H1 (cell line): ENCODE results near the gene MAP4K1. TPM values are rescaled to one million over a fixed set of nuclear protein-coding genes. Genes with fewer than 3 reads are reported as not detected.

Experiments used
- CTCF ChIA-PET: fragments of 300-600 bp; sonication (Branson Sonifier 250); formaldehyde crosslinking; loops from one replicate; lab custom pipeline; 2021; ENCODE audit not compliant: partially characterized antibody; lab: Charles Lee
- POLR2A ChIA-PET: fragments of 300-600 bp; sonication (Branson Sonifier 250); formaldehyde crosslinking; loops from one replicate; lab custom pipeline; 2021; ENCODE audit warnings: inconsistent platforms; ENCODE audit not compliant: partially characterized antibody; lab: Charles Lee
- DNase-seq, 2 experiments: peaks; one replicate each; pipeline versions ENCODE4 v3.0.0 to v3.0.0-alpha.2; 2010 to 2022; ENCODE audit warnings: low spot score in 2 of 2, low read depth in 1 of 2, mixed read lengths in 1 of 2
- FAIRE-seq: peaks from 2 replicates; lab custom pipeline; 2011; peaks lifted over from hg19 to GRCh38; lab: Jason Lieb, UNC
- H2AFZ ChIP-seq: 2 replicates; pipeline ENCODE4 v1.8.1; 2012; ENCODE audit warnings: low read length, inconsistent platforms
- H2AK5ac ChIP-seq: 2 replicates; pipeline ENCODE4 v1.6.1; 2013; ENCODE audit warnings: low read depth, low read length
- H2BK120ac ChIP-seq: replicated peaks from 2 replicates; pipeline ENCODE3; 2013; ENCODE audit warnings: low read depth, low read length, inconsistent platforms
- H2BK12ac ChIP-seq: 2 replicates; pipeline ENCODE4 v1.6.1; 2013; ENCODE audit warnings: low read depth, low read length
- H2BK15ac ChIP-seq: 2 replicates; pipeline ENCODE4 v1.6.1; 2013; ENCODE audit warnings: low read length
- H2BK20ac ChIP-seq: 2 replicates; pipeline ENCODE4 v1.6.1; 2013; ENCODE audit warnings: low read length
- H2BK5ac ChIP-seq: 2 replicates; pipeline ENCODE4 v1.6.1; 2013; ENCODE audit warnings: low read depth, low read length
- H3K14ac ChIP-seq: 2 replicates; pipeline ENCODE4 v1.6.1; 2013; ENCODE audit warnings: inconsistent platforms; ENCODE audit not compliant: insufficient read length
- H3K18ac ChIP-seq: 2 replicates; pipeline ENCODE4 v1.6.1; 2013; ENCODE audit warnings: low read length; ENCODE audit errors: extremely low read depth
- H3K23ac ChIP-seq: 2 replicates; pipeline ENCODE4 v1.6.1; 2013; ENCODE audit warnings: inconsistent platforms; ENCODE audit not compliant: insufficient read length
- H3K23me2 ChIP-seq: 2 replicates; pipeline ENCODE4 v1.6.1; 2013; ENCODE audit warnings: low read depth, low read length
- H3K27ac ChIP-seq: 2 replicates; pipeline ENCODE4 v1.6.1; 2011; ENCODE audit warnings: low read depth, low read length, inconsistent platforms
- H3K27me3 ChIP-seq, 4 experiments: replicated peaks in 1 of 4; 1 replicate in 1 of 4; 2 replicates in 3 of 4; pipeline versions ENCODE4 v1.6.1 to v1.8.1; 2011 to 2013; ENCODE audit warnings: low read length in 3 of 4, mild to moderate bottlenecking in 3 of 4, inconsistent platforms in 2 of 4, mixed read lengths in 2 of 4, moderate library complexity in 1 of 4; ENCODE audit not compliant: control insufficient read depth in 3 of 4, insufficient read depth in 3 of 4; ENCODE audit errors: extremely low read depth in 1 of 4
- H3K36me3 ChIP-seq, 4 experiments: 2 replicates each; pipeline versions ENCODE4 v1.6.1 to v1.8.1; 2011 to 2013; ENCODE audit warnings: mild to moderate bottlenecking in 4 of 4, low read length in 3 of 4, moderate library complexity in 2 of 4, control low read depth in 1 of 4, inconsistent platforms in 1 of 4; ENCODE audit not compliant: insufficient read depth in 4 of 4, control insufficient read depth in 2 of 4
- H3K4ac ChIP-seq: replicated peaks from 2 replicates; pipeline ENCODE3; 2013; ENCODE audit warnings: low read length, low read depth, mixed read lengths, inconsistent platforms; ENCODE audit not compliant: insufficient read length
- H3K4me1 ChIP-seq, 4 experiments: replicated peaks in 1 of 4; 1 replicate in 1 of 4; 2 replicates in 3 of 4; pipeline versions ENCODE4 v1.6.1 to v1.8.1; 2011 to 2013; ENCODE audit warnings: low read length in 3 of 4, inconsistent platforms in 2 of 4, mixed read lengths in 1 of 4; ENCODE audit not compliant: insufficient read depth in 4 of 4, control insufficient read depth in 3 of 4
- H3K4me2 ChIP-seq, 2 experiments: 2 replicates each; pipeline versions ENCODE4 v1.6.1 to v1.8.1; 2011 to 2013; ENCODE audit warnings: low read depth in 2 of 2, low read length in 2 of 2, control low read depth in 1 of 2, inconsistent platforms in 1 of 2, mild to moderate bottlenecking in 1 of 2; ENCODE audit not compliant: insufficient read depth in 1 of 2
- H3K4me3 ChIP-seq, 4 experiments: fragments of 200-600, 300-600 bp in 1 of 4; sonication (generic), shearing (Covaris generic), sonication (Bioruptor Twin) in 1 of 4; 2 replicates each; pipeline versions ENCODE4 v1.5.1 to v1.8.1; 2011 to 2016; ENCODE audit warnings: low read length in 4 of 4, low read depth in 3 of 4, control low read depth in 2 of 4, inconsistent platforms in 2 of 4, mild to moderate bottlenecking in 2 of 4, mixed read lengths in 1 of 4, moderate library complexity in 1 of 4; ENCODE audit not compliant: insufficient read depth in 2 of 4; ENCODE audit errors: extremely low read depth in 1 of 4
- H3K56ac ChIP-seq: replicated peaks from 2 replicates; pipeline ENCODE3; 2013; ENCODE audit warnings: low read depth, mild to moderate bottlenecking, mixed read lengths, low read length, inconsistent platforms; ENCODE audit not compliant: insufficient read length
- H3K79me1 ChIP-seq: 2 replicates; pipeline ENCODE4 v1.6.1; 2013; ENCODE audit warnings: low read depth, low read length, control low read depth
- H3K79me2 ChIP-seq, 2 experiments: 2 replicates each; pipeline versions ENCODE4 v1.6.1 to v1.8.1; 2012 to 2013; ENCODE audit warnings: low read length in 2 of 2, mild to moderate bottlenecking in 2 of 2, inconsistent platforms in 1 of 2; ENCODE audit not compliant: insufficient read depth in 2 of 2, control insufficient read depth in 1 of 2
- H3K9ac ChIP-seq, 4 experiments: replicated peaks in 1 of 4; 1 replicate in 1 of 4; 2 replicates in 3 of 4; pipeline versions ENCODE4 v1.6.1 to v1.8.1; 2011 to 2013; ENCODE audit warnings: low read depth in 3 of 4, low read length in 3 of 4, control low read depth in 2 of 4, mild to moderate bottlenecking in 2 of 4, moderate library complexity in 2 of 4, inconsistent platforms in 1 of 4; ENCODE audit errors: extremely low read depth in 1 of 4
- H3K9me3 ChIP-seq, 2 experiments: 2 replicates each; pipeline versions ENCODE4 v1.6.1 to v1.8.1; 2012 to 2013; ENCODE audit warnings: mild to moderate bottlenecking in 2 of 2, moderate library complexity in 2 of 2, control low read depth in 1 of 2, inconsistent platforms in 1 of 2, low read depth in 1 of 2, low read length in 1 of 2, mixed read lengths in 1 of 2; ENCODE audit not compliant: insufficient read depth in 2 of 2
- H4K20me1 ChIP-seq, 2 experiments: replicated peaks in 1 of 2; 2 replicates each; pipeline versions ENCODE3 to v1.8.1; 2011 to 2013; ENCODE audit warnings: inconsistent platforms in 2 of 2, low read length in 2 of 2, mild to moderate bottlenecking in 1 of 2; ENCODE audit not compliant: insufficient read depth in 2 of 2, control insufficient read depth in 1 of 2
- H4K5ac ChIP-seq: 2 replicates; pipeline ENCODE4 v1.6.1; 2013; ENCODE audit warnings: low read length, low read depth, mixed read lengths, inconsistent platforms; ENCODE audit not compliant: insufficient read length
- H4K8ac ChIP-seq: 2 replicates; pipeline ENCODE4 v1.8.0; 2013; ENCODE audit warnings: mild to moderate bottlenecking, moderate library complexity, low read length, inconsistent platforms; ENCODE audit not compliant: insufficient read depth; ENCODE audit errors: extremely low read depth
- H4K91ac ChIP-seq: replicated peaks from 2 replicates; pipeline ENCODE3; 2013; ENCODE audit warnings: low read length, mixed read lengths, inconsistent platforms; ENCODE audit not compliant: insufficient read length
- CBX5 ChIP-seq: fragments of 300-800, 300-1000 bp; sonication (generic); IDR thresholded peaks from 2 replicates; pipeline ENCODE4 v1.7.1; 2016; ENCODE audit warnings: antibody characterized with exemption, low read length, low read depth
- CBX8 ChIP-seq: fragments of 300-800, 300-1000 bp; sonication (generic); IDR thresholded peaks from 2 replicates; pipeline ENCODE4 v1.7.1; 2016; ENCODE audit warnings: low read depth, low read length, borderline replicate concordance
- EGR1 ChIP-seq: IDR thresholded peaks from 2 replicates; pipeline ENCODE4 v1.6.1; 2011; ENCODE audit warnings: low read depth, low read length, borderline replicate concordance
- POLR2AphosphoS5 ChIP-seq: IDR thresholded peaks from 2 replicates; pipeline ENCODE4 v1.6.1; 2011; ENCODE audit warnings: low read depth, low read length
- SIN3A ChIP-seq, 2 experiments: IDR thresholded peaks in 1 of 2; conservative IDR thresholded peaks in 1 of 2; 2 replicates each; pipeline ENCODE4 v1.6.1; 2011 to 2012; ENCODE audit warnings: low read length in 2 of 2, improper control_type of control experiment in 1 of 2, low read depth in 1 of 2, mild to moderate bottlenecking in 1 of 2
- SP1 ChIP-seq: IDR thresholded peaks from 2 replicates; pipeline ENCODE4 v1.6.1; 2011; ENCODE audit warnings: low read depth, low read length
- TAF1 ChIP-seq: IDR thresholded peaks from 2 replicates; pipeline ENCODE4 v1.6.1; 2011; ENCODE audit warnings: mild to moderate bottlenecking, low read depth, low read length
- TBP ChIP-seq: IDR thresholded peaks from 2 replicates; pipeline ENCODE4 v1.6.1; 2011; ENCODE audit warnings: low read depth, low read length, improper control_type of control experiment
- TEAD4 ChIP-seq: IDR thresholded peaks from 2 replicates; pipeline ENCODE4 v1.6.1; 2012; ENCODE audit warnings: low read depth, low read length, inconsistent platforms, mixed read lengths
- WGBS, 2 experiments: shearing (Covaris generic) in 1 of 2; methylation state at CpG; one replicate each; pipeline versions ENCODE4 v1.1.6 to v1.1.7; 2013 to 2015; ENCODE audit warnings: low lambda C conversion rate in 2 of 2, mixed read lengths in 2 of 2, inconsistent platforms in 1 of 2, low coverage in 1 of 2, missing lambda C conversion rate in 1 of 2; ENCODE audit not compliant: insufficient replicate concordance in 2 of 2, insufficient coverage in 1 of 2, insufficient read length in 1 of 2; ENCODE audit errors: extremely low coverage in 1 of 2, missing lambda C conversion rate in 1 of 2; 5-methylcytosine and 5-hydroxymethylcytosine counted together
- polyA plus RNA-seq, 7 experiments: library from polyadenylated mRNA; depleted of rRNA in 3 of 7; stranded (reverse) in 5 of 7; unstranded in 2 of 7; fragments of >200 nt in 5 of 7; fragments of 200-250 nt in 2 of 7; gene quantifications; 1 replicate in 5 of 7; 2 replicates in 1 of 7; 4 replicates in 1 of 7; pipeline versions ENCODE4 v1.2.1 to v1.2.3, GENCODE V29; 2011 to 2013; ENCODE audit warnings: missing spikeins in 2 of 7, mixed read lengths in 2 of 7
- total RNA-seq: library from RNA; stranded (reverse); fragmentation: NEBNext Ultra II Directional; extraction: Animal tissue kit (Norgen Biotek cat#: 25700); gene quantifications from 2 replicates; pipeline ENCODE4 v1.2.1, GENCODE V29; 2021

The MAP4K1 gene
- total and polyA plus RNA-seq, 2 of the 8 experiments (the other 6 are each of a cell fraction or from before 2014, with no cell fraction given) = 9.0 to 10.4 TPM

- Histone ChIP-seq H3K18ac (peak overlapping the region; percentile 88), H2AK5ac (peak overlapping the region; percentile 55), H2BK15ac (0 out of 2 replicates have a peak overlapping the region, but pooled peaks have one; percentile 82), H3K4me1 (peaks cover 37 to 69% (median 53%) of the 10 kb centered on the region in 4 experiments), H2BK5ac (peak overlapping the region; percentile 96), H2AFZ (no peak overlapping the region), H2BK12ac (peak overlapping the region; percentile 82), H3K23ac (no peak overlapping the region), H3K56ac (no peak overlapping the region), H3K9me3 (no peaks in the 10 kb centered on the region), H3K79me1 (peaks cover 35% of the 10 kb centered on the region), H3K9ac (0 out of 7 replicates have a peak overlapping the region, but pooled peaks of 1 of the 4 experiments have one; percentile 62), H2BK120ac (no peak overlapping the region), H3K36me3 (peaks cover 0 to 5% (median 0%) of the 10 kb centered on the region in 4 experiments; a peak in 1 of 8 replicates), H4K5ac (no peak overlapping the region), H4K91ac (peak overlapping the region; percentile 31), H3K4me2 (peak overlapping the region; percentile 59 to 61; a peak in 3 of 4 replicates), H3K14ac (no peak overlapping the region), H3K4me3 (no peak overlapping the region), H4K20me1 (peaks cover 6 to 37% of the 10 kb centered on the region in 2 experiments), H3K79me2 (peaks cover 18 to 91% of the 10 kb centered on the region in 2 experiments), H2BK20ac (peak overlapping the region; percentile 24), H3K23me2 (no peaks in the 10 kb centered on the region; the same call in 1 of the 2 replicates), H3K27ac (peak overlapping the region; percentile 84; the same call in 1 of the 2 replicates), H3K4ac (no peak overlapping the region), H3K27me3 (no peaks in the 10 kb centered on the region), H4K8ac (no peak overlapping the region)
- CTCF ChIA-PET = interaction anchor here (0.6 to 1.4 kb wide), 4 partner anchors 8 to 70 kb away, joined by 3 to 4 read pairs (median 3); partner anchors contain the start of gene ACTN4
- POLR2A ChIA-PET = interaction anchor here (0.8 to 21.5 kb wide), 9 partner anchors 7 to 187 kb away, joined by 3 to 495 read pairs (median 5); partner anchors contain the start of genes ACTN4 and MAP4K1
- WGBS, 2 experiments = 62% methylated on average over 7 of the region's 7 CpGs; no CpG with 5 or more reads in 1 of the 2 experiments
- no peak for FAIRE-seq
- no peak for DNase-seq
- TF ChIP-seq SP1 (no peak), CBX5 (no peak), SIN3A (conservative IDR thresholded peaks at IDR 0.05 in 1 of 2, IDR thresholded peaks at IDR 0.05 in 1 of 2; ENCODE audit: low read depth in 1 of 2, low read length in 2 of 2) (no peak), TAF1 (no peak), CBX8 (no peak), TBP (peak; percentile 13; the same call in 1 of the 2 replicates), EGR1 (no peak), POLR2AphosphoS5 (no peak), TEAD4 (no peak)
These were observed 46.9 kb upstream of the MAP4K1 start for GRCh38 chr19:38664503-38665211.
